ENCODE measurements around the gene TTYH2. TPM values are rescaled to one million over a fixed set of nuclear protein-coding genes. Genes with fewer than 3 reads are reported as not detected.

TTYH2 gene
- total and polyA plus RNA-seq, 2 experiments from 2014 or later: 1.4 to 3.9 TPM

DNA sequence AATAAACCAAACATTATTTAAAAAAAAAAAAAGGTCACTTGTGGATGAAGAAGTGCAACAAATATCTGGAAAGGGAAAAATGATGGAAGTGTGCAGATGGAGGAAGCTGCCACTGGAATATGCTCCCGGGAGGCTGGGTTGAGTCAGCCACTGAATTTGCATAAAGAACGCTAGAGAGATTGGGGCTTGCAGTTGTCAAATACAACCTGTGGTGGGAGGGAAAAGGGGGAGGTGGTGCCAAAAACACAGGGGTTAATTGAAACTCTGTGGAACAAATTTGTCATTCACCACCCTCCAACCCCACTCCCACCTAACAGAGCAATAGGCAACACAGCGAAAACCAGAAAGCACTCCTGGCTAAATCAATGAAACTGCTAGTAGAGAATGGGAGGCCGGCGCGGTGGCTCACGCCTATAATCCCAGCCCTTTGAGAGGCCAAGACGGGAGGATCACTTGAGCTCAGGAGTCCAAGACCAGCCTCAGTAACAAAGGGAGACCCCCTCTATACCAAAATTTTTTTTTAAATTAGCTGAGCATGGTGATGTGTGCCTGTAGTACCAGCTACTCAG, 47.5 kb upstream of the TTYH2 start (continued):
- TF ChIP-seq, protein P1, sequence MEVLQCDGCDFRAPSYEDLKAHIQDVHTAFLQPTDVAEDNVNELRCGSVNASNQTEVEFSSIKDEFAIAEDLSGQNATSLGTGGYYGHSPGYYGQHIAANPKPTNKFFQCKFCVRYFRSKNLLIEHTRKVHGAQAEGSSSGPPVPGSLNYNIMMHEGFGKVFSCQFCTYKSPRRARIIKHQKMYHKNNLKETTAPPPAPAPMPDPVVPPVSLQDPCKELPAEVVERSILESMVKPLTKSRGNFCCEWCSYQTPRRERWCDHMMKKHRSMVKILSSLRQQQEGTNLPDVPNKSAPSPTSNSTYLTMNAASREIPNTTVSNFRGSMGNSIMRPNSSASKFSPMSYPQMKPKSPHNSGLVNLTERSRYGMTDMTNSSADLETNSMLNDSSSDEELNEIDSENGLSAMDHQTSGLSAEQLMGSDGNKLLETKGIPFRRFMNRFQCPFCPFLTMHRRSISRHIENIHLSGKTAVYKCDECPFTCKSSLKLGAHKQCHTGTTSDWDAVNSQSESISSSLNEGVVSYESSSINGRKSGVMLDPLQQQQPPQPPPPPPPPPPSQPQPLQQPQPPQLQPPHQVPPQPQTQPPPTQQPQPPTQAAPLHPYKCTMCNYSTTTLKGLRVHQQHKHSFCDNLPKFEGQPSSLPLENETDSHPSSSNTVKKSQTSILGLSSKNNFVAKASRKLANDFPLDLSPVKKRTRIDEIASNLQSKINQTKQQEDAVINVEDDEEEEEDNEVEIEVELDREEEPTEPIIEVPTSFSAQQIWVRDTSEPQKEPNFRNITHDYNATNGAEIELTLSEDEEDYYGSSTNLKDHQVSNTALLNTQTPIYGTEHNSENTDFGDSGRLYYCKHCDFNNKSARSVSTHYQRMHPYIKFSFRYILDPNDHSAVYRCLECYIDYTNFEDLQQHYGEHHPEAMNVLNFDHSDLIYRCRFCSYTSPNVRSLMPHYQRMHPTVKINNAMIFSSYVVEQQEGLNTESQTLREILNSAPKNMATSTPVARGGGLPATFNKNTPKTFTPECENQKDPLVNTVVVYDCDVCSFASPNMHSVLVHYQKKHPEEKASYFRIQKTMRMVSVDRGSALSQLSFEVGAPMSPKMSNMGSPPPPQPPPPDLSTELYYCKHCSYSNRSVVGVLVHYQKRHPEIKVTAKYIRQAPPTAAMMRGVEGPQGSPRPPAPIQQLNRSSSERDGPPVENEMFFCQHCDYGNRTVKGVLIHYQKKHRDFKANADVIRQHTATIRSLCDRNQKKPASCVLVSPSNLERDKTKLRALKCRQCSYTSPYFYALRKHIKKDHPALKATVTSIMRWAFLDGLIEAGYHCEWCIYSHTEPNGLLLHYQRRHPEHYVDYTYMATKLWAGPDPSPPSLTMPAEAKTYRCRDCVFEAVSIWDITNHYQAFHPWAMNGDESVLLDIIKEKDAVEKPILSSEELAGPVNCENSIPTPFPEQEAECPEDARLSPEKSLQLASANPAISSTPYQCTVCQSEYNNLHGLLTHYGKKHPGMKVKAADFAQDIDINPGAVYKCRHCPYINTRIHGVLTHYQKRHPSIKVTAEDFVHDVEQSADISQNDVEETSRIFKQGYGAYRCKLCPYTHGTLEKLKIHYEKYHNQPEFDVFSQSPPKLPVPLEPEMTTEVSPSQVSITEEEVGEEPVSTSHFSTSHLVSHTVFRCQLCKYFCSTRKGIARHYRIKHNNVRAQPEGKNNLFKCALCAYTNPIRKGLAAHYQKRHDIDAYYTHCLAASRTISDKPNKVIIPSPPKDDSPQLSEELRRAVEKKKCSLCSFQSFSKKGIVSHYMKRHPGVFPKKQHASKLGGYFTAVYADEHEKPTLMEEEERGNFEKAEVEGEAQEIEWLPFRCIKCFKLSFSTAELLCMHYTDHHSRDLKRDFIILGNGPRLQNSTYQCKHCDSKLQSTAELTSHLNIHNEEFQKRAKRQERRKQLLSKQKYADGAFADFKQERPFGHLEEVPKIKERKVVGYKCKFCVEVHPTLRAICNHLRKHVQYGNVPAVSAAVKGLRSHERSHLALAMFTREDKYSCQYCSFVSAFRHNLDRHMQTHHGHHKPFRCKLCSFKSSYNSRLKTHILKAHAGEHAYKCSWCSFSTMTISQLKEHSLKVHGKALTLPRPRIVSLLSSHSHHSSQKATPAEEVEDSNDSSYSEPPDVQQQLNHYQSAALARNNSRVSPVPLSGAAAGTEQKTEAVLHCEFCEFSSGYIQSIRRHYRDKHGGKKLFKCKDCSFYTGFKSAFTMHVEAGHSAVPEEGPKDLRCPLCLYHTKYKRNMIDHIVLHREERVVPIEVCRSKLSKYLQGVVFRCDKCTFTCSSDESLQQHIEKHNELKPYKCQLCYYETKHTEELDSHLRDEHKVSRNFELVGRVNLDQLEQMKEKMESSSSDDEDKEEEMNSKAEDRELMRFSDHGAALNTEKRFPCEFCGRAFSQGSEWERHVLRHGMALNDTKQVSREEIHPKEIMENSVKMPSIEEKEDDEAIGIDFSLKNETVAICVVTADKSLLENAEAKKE (CRISPR knock-in tag; IDR thresholded peaks at IDR 0.05): no peak
- TF ChIP-seq STAT1 (IDR thresholded peaks at IDR 0.05; ENCODE audit: unreplicated experiment) (no peak), NANOG (IDR thresholded peaks at IDR 0.05; ENCODE audit: borderline replicate concordance) (no peak), POLR2AphosphoS5 (IDR thresholded peaks at IDR 0.05; ENCODE audit: low read depth) (no peak)

DNA sequence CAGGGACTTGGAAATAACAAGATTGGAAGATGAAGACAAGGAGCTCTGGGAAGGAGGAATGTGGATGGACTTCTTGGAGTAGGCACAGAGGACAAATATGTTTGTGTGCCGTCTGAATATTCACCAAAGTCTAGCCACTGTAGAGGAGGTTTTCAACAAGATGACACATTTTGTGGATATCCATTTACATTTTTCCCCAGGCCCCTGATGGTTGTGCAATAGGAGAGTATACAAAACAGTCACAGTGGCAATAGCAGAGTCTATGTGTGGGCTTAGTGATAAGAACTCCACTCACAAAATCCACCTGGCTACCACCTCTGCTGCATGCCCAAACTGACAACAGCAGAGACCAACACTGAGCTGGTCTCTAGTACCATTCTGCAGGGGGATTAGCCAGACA, 42.4 kb upstream of the TTYH2 start:
- Mint-ChIP-seq H3K36me3 (ENCODE audit: low read depth) (no peaks in the 10 kb centered on the region), H3K4me1 (no peaks in the 10 kb centered on the region), H3K27ac (no peak overlapping the region), H3K9me3 (no peaks in the 10 kb centered on the region), H3K4me3 (no peak overlapping the region), H3K27me3 (ENCODE audit: insufficient read depth, low read depth, poor library complexity) (peaks cover 7% of the 10 kb centered on the region)
- ATAC-seq (no peak), DNase-seq (ENCODE audit: low spot score) (no peak)
- no peaks in the 10 kb centered on the region for H3F3A ChIP-seq (replicated peaks; ENCODE audit: low read depth)
- H3K4me1 ChIP-seq (ENCODE audit: insufficient read depth): no peaks in the 10 kb centered on the region
- H3K36me3 ChIP-seq (ENCODE audit: insufficient read depth): no peaks in the 10 kb centered on the region
- H2AFZ ChIP-seq: no peak overlapping the region
- H4K20me1 ChIP-seq (replicated peaks; ENCODE audit: insufficient read depth): no peaks in the 10 kb centered on the region
- TF ChIP-seq ZNF114 (CRISPR knock-in tag; IDR thresholded peaks at IDR 0.05) (no peak), CREB1 (CRISPR knock-in tag; IDR thresholded peaks at IDR 0.05; ENCODE audit: low read depth) (no peak), JUNB (IDR thresholded peaks at IDR 0.05; ENCODE audit: unreplicated experiment) (no peak), EZH2 (IDR thresholded peaks at IDR 0.05; ENCODE audit: low read depth, unreplicated experiment) (no peak)
- no peaks in the 10 kb centered on the region for H3K9me2 ChIP-seq (ENCODE audit: insufficient read depth)
- H3K27ac ChIP-seq (ENCODE audit: low read depth): no peak overlapping the region
- no peaks in the 10 kb centered on the region for H3K79me2 ChIP-seq (replicated peaks; ENCODE audit: insufficient read depth)
- H3K4me2 ChIP-seq: no peak overlapping the region
- no peak overlapping the region for H3K4me3 ChIP-seq
- H3K27me3 ChIP-seq (ENCODE audit: insufficient read depth): no peaks in the 10 kb centered on the region
